ENCODE data around the gene PRELID1.
A peak's percentile ranks its signal among the peaks of the same experiment; 100 is the strongest.
"Not testable (repeated sequence)": the region's sequence is repeated elsewhere in the genome, so short reads cannot be mapped to it uniquely, and the experiment has no call there.

The PRELID1 gene
- 74.3 to 152 (median 85.1) reads per million in 4 experiments for total RNA-seq

- DNase-seq, result peak; percentile 75
Measured at GRCh38 chr5:177303121-177303924, at the start of gene PRELID1, which contains the start of gene RAB24. PRELID1 (plus strand) TSS chr5:177303799; CDS start chr5:177303986, 187 bp downstream. RAB24 (minus strand) TSS chr5:177303719; CDS start chr5:177303288, 431 bp downstream.

GRCh38 chr5:177256296-177256695 is 47.3 kb upstream of the PRELID1 start:
- DNase-seq, result no peak

GRCh38 chr5:177258711-177259110 is 44.9 kb upstream of the PRELID1 start:
- not testable (repeated sequence) for DNase-seq

- DNase-seq, result no peak
Measured at GRCh38 chr5:177260961-177261360, 42.6 kb upstream of the PRELID1 start.

GRCh38 chr5:177261510-177261909 is 42.1 kb upstream of the PRELID1 start:
- DNase-seq, result no peak

- no peak for DNase-seq
Measured at GRCh38 chr5:177264178-177264577, 39.4 kb upstream of the PRELID1 start.

- DNase-seq, result no peak
Measured at GRCh38 chr5:177265395-177265794, 38.2 kb upstream of the PRELID1 start.

- no peak for DNase-seq
Measured at GRCh38 chr5:177269232-177269895, 34.2 kb upstream of the PRELID1 start.

GRCh38 chr5:177269976-177270375 is 33.6 kb upstream of the PRELID1 start:
- no peak for DNase-seq

- no peak for DNase-seq
Measured at GRCh38 chr5:177270653-177271052, 32.9 kb upstream of the PRELID1 start.

- DNase-seq, result no peak
Measured at GRCh38 chr5:177271113-177271512, 32.5 kb upstream of the PRELID1 start.

- DNase-seq, result no peak
Measured at GRCh38 chr5:177275883-177276282, 27.7 kb upstream of the PRELID1 start.

- no peak for DNase-seq
Measured at GRCh38 chr5:177276886-177277285, 26.7 kb upstream of the PRELID1 start.

- DNase-seq, result no peak
Measured at GRCh38 chr5:177288191-177288590, 15.4 kb upstream of the PRELID1 start.

- no peak for DNase-seq
Measured at GRCh38 chr5:177290816-177291596, 12.6 kb upstream of the PRELID1 start.

- no peak for DNase-seq
Measured at GRCh38 chr5:177291735-177292134, 11.9 kb upstream of the PRELID1 start.

GRCh38 chr5:177293819-177294581 is 9.6 kb upstream of the PRELID1 start:
- no peak for DNase-seq

GRCh38 chr5:177294632-177295031 is 9.0 kb upstream of the PRELID1 start:
- no peak for DNase-seq

- DNase-seq, result no peak
Measured at GRCh38 chr5:177295924-177296323, 7.7 kb upstream of the PRELID1 start.

- no peak for DNase-seq
Measured at GRCh38 chr5:177296581-177296980, 7.0 kb upstream of the PRELID1 start.

GRCh38 chr5:177297922-177298321 is 5.7 kb upstream of the PRELID1 start:
- DNase-seq, result no peak

GRCh38 chr5:177299697-177300096 is 3.9 kb upstream of the PRELID1 start:
- DNase-seq, result no peak

Data from effector CD8-positive, alpha-beta T cell (primary cell).